Measurements from ENCODE around the gene NUP153.

- TF ChIP-seq EP300 (IDR thresholded peaks at IDR 0.05) (no peak), POLR2A (IDR thresholded peaks at IDR 0.05) (no peak), CTCF (IDR thresholded peaks at IDR 0.05) (no peak)
These were observed 23.5 kb upstream of the NUP153 start for GRCh38 chr6:17730078-17730704.

Data from tibial nerve (tissue), 4 donors.